A673 (cell line): ENCODE measurements around the gene MAPKAPK5. TPM values are rescaled to one million over a fixed set of nuclear protein-coding genes. Genes with fewer than 3 reads are reported as not detected.

Experiments
- BruUV-seq: library from RNA; stranded (reverse); fragments of 400-500 nt; replicated peaks from 2 replicates; lab custom pipeline; 2021; lab: Mats Ljungman, UMichigan
- CTCF ChIA-PET: fragments of 300-600 bp; sonication (Branson Sonifier 250); formaldehyde crosslinking; loops from one replicate; lab custom pipeline; 2022; ENCODE audit warnings: antibody characterized with exemption; lab: Charles Lee
- POLR2A ChIA-PET: fragments of 300-600 bp; sonication (Branson Sonifier 250); formaldehyde crosslinking; loops from one replicate; lab custom pipeline; 2022; ENCODE audit warnings: antibody characterized with exemption; ENCODE audit not compliant: low non-redundant PET; lab: Charles Lee
- DNase-seq: peaks from one replicate; pipeline ENCODE4 v3.0.0-alpha.2; 2015; ENCODE audit warnings: low spot score
- H3K27ac ChIP-seq: fragments of 200-600 bp; sonication (generic); 2 replicates; pipeline ENCODE4 v1.5.1; 2016; ENCODE audit warnings: mixed run types, low read depth, mild to moderate bottlenecking, mixed read lengths, antibody characterized with exemption, low read length; ENCODE audit not compliant: poor library complexity, severe bottlenecking
- H3K27me3 ChIP-seq: fragments of 200-600 bp; sonication (generic); replicated peaks from 2 replicates; pipeline ENCODE4 v1.6.1; 2017; ENCODE audit warnings: mixed run types, low read depth, mild to moderate bottlenecking, mixed read lengths, antibody characterized with exemption, low read length; ENCODE audit not compliant: insufficient read depth, poor library complexity
- H3K36me3 ChIP-seq: fragments of 200-600 bp; sonication (generic); 2 replicates; pipeline ENCODE4 v1.6.1; 2016; ENCODE audit warnings: mixed run types, mild to moderate bottlenecking, mixed read lengths, antibody characterized with exemption, low read length; ENCODE audit not compliant: insufficient read depth, poor library complexity, severe bottlenecking
- H3K4me1 ChIP-seq: fragments of 200-600 bp; sonication (generic); 2 replicates; pipeline ENCODE4 v1.6.1; 2017; ENCODE audit warnings: mixed run types, mild to moderate bottlenecking, mixed read lengths, antibody characterized with exemption, low read length; ENCODE audit not compliant: insufficient read depth, poor library complexity, severe bottlenecking
- H3K4me3 ChIP-seq: fragments of 200-600 bp; sonication (generic); 2 replicates; pipeline ENCODE4 v1.5.1; 2016; ENCODE audit warnings: low read depth, mixed run types, mild to moderate bottlenecking, mixed read lengths, low read length; ENCODE audit not compliant: poor library complexity, severe bottlenecking
- H3K9me3 ChIP-seq: fragments of 200-600 bp; sonication (generic); 2 replicates; pipeline ENCODE4 v1.6.1; 2016; ENCODE audit warnings: mixed run types, low read depth, mild to moderate bottlenecking, mixed read lengths, antibody characterized with exemption, low read length; ENCODE audit not compliant: poor library complexity, severe bottlenecking
- CTCF ChIP-seq: fragments of 300-800, 200-600 bp; sonication (generic); conservative IDR thresholded peaks from 2 replicates; pipeline ENCODE4 v1.5.1; 2017; ENCODE audit warnings: low read depth, mild to moderate bottlenecking, antibody characterized with exemption, low read length, moderate library complexity, mixed read lengths
- EZH2 ChIP-seq: fragments of 200-600 bp; sonication (generic); IDR thresholded peaks from 2 replicates; pipeline ENCODE4 v1.6.1; 2017; ENCODE audit warnings: borderline replicate concordance, low read depth, mild to moderate bottlenecking, mixed read lengths, antibody characterized with exemption, low read length; ENCODE audit not compliant: poor library complexity, severe bottlenecking
- intact Hi-C: fragments of 100-400 bp; cut with micrococcal nuclease; formaldehyde crosslinking; loops from one replicate; pipeline ENCODE4 v1.10.0; 2022; ENCODE audit not compliant: unreplicated experiment
- total RNA-seq: library from RNA; stranded (reverse); gene quantifications from 2 replicates; pipeline ENCODE4 v1.2.3, GENCODE V29; 2021

Gene MAPKAPK5
- total RNA-seq, 1 experiment from 2014 or later = 67.4 TPM

GRCh38 chr12:111927346-111927745 is 85.3 kb downstream of the MAPKAPK5 start:
- Histone ChIP-seq H3K36me3 (no peaks in the 10 kb centered on the region), H3K9me3 (no peaks in the 10 kb centered on the region), H3K4me3 (no peak overlapping the region), H3K27me3 (no peaks in the 10 kb centered on the region), H3K4me1 (no peaks in the 10 kb centered on the region), H3K27ac (no peak overlapping the region)
- no peak for TF ChIP-seq CTCF
- TF ChIP-seq EZH2 = no peak
- intact Hi-C loops = no loop called here
- ChIA-PET CTCF (no interaction called here), POLR2A (no interaction called here)
- DNase-seq = no peak
- BruUV-seq = no TSS peak

- Histone ChIP-seq H3K27ac (no peak overlapping the region), H3K36me3 (no peaks in the 10 kb centered on the region), H3K9me3 (no peaks in the 10 kb centered on the region), H3K4me3 (no peak overlapping the region), H3K27me3 (no peaks in the 10 kb centered on the region), H3K4me1 (no peaks in the 10 kb centered on the region)
- intact Hi-C loops = no loop called here
- ChIA-PET POLR2A (no interaction called here), CTCF (interaction anchor here (0.8 kb wide), 1 partner anchor 13 kb away, joined by 4 read pairs; no protein-coding TSS in a partner anchor)
- TF ChIP-seq CTCF (no peak), EZH2 (no peak)
- DNase-seq = no peak
- no TSS peak for BruUV-seq
These were observed 90.2 kb downstream of the MAPKAPK5 start for GRCh38 chr12:111932241-111932640.

- ChIA-PET CTCF (no interaction called here), POLR2A (no interaction called here)
- BruUV-seq = no TSS peak
- TF ChIP-seq CTCF = no peak
- no peak for TF ChIP-seq EZH2
- Histone ChIP-seq H3K27ac (no peak overlapping the region), H3K36me3 (no peaks in the 10 kb centered on the region), H3K4me3 (no peak overlapping the region), H3K4me1 (no peaks in the 10 kb centered on the region), H3K9me3 (no peaks in the 10 kb centered on the region), H3K27me3 (no peaks in the 10 kb centered on the region)
- intact Hi-C loops = no loop called here
- DNase-seq = no peak
These were observed 94.8 kb downstream of the MAPKAPK5 start for GRCh38 chr12:111936869-111937268.
